ENCODE results near the gene MANF. TPM values are rescaled to one million over a fixed set of nuclear protein-coding genes. Genes with fewer than 3 reads are reported as not detected.

The MANF gene
- total RNA-seq, 3 donors from 2014 or later (not counting 1 experiment from before 2014, with no cell fraction given): 51.7 to 58.6 (median 58.3) TPM

- 94% methylated on average over 3 of the region's 3 CpGs for WGBS (ENCODE audit: insufficient coverage)
- Mint-ChIP-seq H3K27me3 (ENCODE audit: low read depth in 2 of 2) (no peaks in the 10 kb centered on the region), H3K36me3 (peaks cover 9% of the 10 kb centered on the region), H3K4me1 (no peaks in the 10 kb centered on the region), H3K9me3 (no peaks in the 10 kb centered on the region), H3K4me3 (no peak overlapping the region), H3K27ac (peak overlapping the region in 1 of 2 donors; percentile 63)
- intact Hi-C loops (cut with micrococcal nuclease): no loop called here
- Histone ChIP-seq H3K27ac (ENCODE audit: low read length) (no peak overlapping the region), H3K36me3 (ENCODE audit: control insufficient read depth, insufficient read depth, low read length) (peaks cover 48% of the 10 kb centered on the region), H3K9me3 (ENCODE audit: control insufficient read depth, insufficient read depth, low read length) (no peaks in the 10 kb centered on the region), H3K4me3 (ENCODE audit: low read length) (no peak overlapping the region), H3K4me1 (ENCODE audit: control insufficient read depth, insufficient read depth, low read length) (no peaks in the 10 kb centered on the region), H3K27me3 (ENCODE audit: control insufficient read depth, insufficient read depth, low read length) (no peaks in the 10 kb centered on the region)
- ATAC-seq (no peak), DNase-seq (no peak)
- TF ChIP-seq CTCF (IDR thresholded peaks at IDR 0.05): no peak
Observed at GRCh38 chr3:51422211-51422610, 37.1 kb downstream of the MANF start.

DNA sequence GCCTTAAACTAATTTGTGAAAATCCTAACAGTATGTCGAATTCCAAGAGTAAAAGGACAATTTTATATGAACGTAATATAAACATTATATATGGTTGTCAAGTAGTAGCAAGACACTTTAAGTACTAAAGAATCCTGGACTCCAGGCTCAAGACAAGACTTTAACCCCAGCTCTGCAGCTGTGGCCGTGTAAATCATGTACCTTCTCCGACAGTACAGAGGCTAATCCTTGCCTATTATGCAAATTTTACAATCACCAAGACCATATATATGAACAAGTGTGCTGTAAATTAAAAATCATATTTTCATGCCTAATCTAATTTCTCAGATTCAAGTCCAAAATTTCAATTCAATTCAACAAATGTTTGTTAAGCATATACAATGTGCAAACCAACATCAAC is 41.8 kb downstream of the MANF start:
- ATAC-seq (no peak), DNase-seq (no peak)
- Mint-ChIP-seq H3K9me3 (no peaks in the 10 kb centered on the region), H3K4me1 (no peaks in the 10 kb centered on the region), H3K36me3 (no peaks in the 10 kb centered on the region), H3K4me3 (no peak overlapping the region), H3K27me3 (ENCODE audit: low read depth in 2 of 2) (no peaks in the 10 kb centered on the region), H3K27ac (no peak overlapping the region)
- Histone ChIP-seq H3K27ac (ENCODE audit: low read length) (no peak overlapping the region), H3K4me1 (ENCODE audit: control insufficient read depth, insufficient read depth, low read length) (no peaks in the 10 kb centered on the region), H3K36me3 (ENCODE audit: control insufficient read depth, insufficient read depth, low read length) (peaks cover 36% of the 10 kb centered on the region), H3K9me3 (ENCODE audit: control insufficient read depth, insufficient read depth, low read length) (no peaks in the 10 kb centered on the region), H3K4me3 (ENCODE audit: low read length) (no peak overlapping the region), H3K27me3 (ENCODE audit: control insufficient read depth, insufficient read depth, low read length) (no peaks in the 10 kb centered on the region)
- no peak for TF ChIP-seq CTCF (IDR thresholded peaks at IDR 0.05)
- intact Hi-C loops (cut with micrococcal nuclease): no loop called here
- WGBS (ENCODE audit: insufficient coverage): 100% methylated on average over 2 of the region's 4 CpGs

GRCh38 chr3:51429138-51429537 is 44.0 kb downstream of the MANF start:
- ATAC-seq (no peak), DNase-seq (no peak)
- no peak overlapping the region for H3K27ac ChIP-seq (ENCODE audit: low read length)
- H3K9me3 Mint-ChIP-seq: no peaks in the 10 kb centered on the region
- TF ChIP-seq CTCF (IDR thresholded peaks at IDR 0.05): no peak
- H3K4me1 ChIP-seq (ENCODE audit: control insufficient read depth, insufficient read depth, low read length): no peaks in the 10 kb centered on the region
- 93% methylated on average over 3 of the region's 3 CpGs for WGBS (ENCODE audit: insufficient coverage)
- H3K36me3 ChIP-seq (ENCODE audit: control insufficient read depth, insufficient read depth, low read length): peaks cover 38% of the 10 kb centered on the region
- no peak overlapping the region for H3K27ac Mint-ChIP-seq
- no peak overlapping the region for H3K4me3 Mint-ChIP-seq
- intact Hi-C loops (cut with micrococcal nuclease): no loop called here
- H3K4me1 Mint-ChIP-seq: no peaks in the 10 kb centered on the region
- no peaks in the 10 kb centered on the region for H3K9me3 ChIP-seq (ENCODE audit: control insufficient read depth, insufficient read depth, low read length)
- H3K36me3 Mint-ChIP-seq: no peaks in the 10 kb centered on the region
- H3K4me3 ChIP-seq (ENCODE audit: low read length): no peak overlapping the region
- no peaks in the 10 kb centered on the region for H3K27me3 Mint-ChIP-seq (ENCODE audit: low read depth in 2 of 2)
- H3K27me3 ChIP-seq (ENCODE audit: control insufficient read depth, insufficient read depth, low read length): no peaks in the 10 kb centered on the region

DNA sequence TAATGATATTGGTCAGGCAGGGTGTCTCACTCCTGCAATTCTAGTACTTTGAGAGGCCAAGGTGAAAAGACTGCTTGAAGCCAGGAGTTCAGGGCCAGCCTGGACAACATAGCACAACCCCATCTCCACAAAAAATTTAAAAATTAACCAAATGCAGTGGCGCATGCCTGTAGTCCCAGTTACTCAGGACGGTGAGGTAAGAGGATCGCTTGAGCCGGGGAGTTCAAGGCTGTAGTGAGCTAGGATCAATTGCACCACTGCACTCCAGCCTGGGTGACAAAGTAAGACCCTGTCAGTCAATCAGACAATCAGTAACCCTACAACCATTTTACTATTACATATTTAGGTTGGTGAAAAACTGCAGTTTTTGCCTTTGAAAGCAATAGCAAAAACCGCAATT is 49.0 kb downstream of the MANF start:
- H3K4me3 Mint-ChIP-seq: no peak overlapping the region
- intact Hi-C loops (cut with micrococcal nuclease): loop anchor here (1.0 to 5.0 kb wide), 2 partner anchors 462 to 818 kb away; no protein-coding TSS in a partner anchor
- Histone ChIP-seq H3K27ac (ENCODE audit: low read length) (no peak overlapping the region), H3K4me1 (ENCODE audit: control insufficient read depth, insufficient read depth, low read length) (no peaks in the 10 kb centered on the region), H3K4me3 (ENCODE audit: low read length) (no peak overlapping the region), H3K27me3 (ENCODE audit: control insufficient read depth, insufficient read depth, low read length) (no peaks in the 10 kb centered on the region), H3K36me3 (ENCODE audit: control insufficient read depth, insufficient read depth, low read length) (peaks cover 28% of the 10 kb centered on the region), H3K9me3 (ENCODE audit: control insufficient read depth, insufficient read depth, low read length) (no peaks in the 10 kb centered on the region)
- DNase-seq (no peak), ATAC-seq (no peak)
- no peak for TF ChIP-seq CTCF (IDR thresholded peaks at IDR 0.05)
- no peak overlapping the region for H3K27ac Mint-ChIP-seq
- H3K27me3 Mint-ChIP-seq (ENCODE audit: low read depth in 2 of 2): no peaks in the 10 kb centered on the region
- WGBS (ENCODE audit: insufficient coverage): 100% methylated on average over 5 of the region's 5 CpGs
- peaks cover 5 to 8% of the 10 kb centered on the region in 2 donors for H3K4me1 Mint-ChIP-seq
- no peaks in the 10 kb centered on the region for H3K9me3 Mint-ChIP-seq
- H3K36me3 Mint-ChIP-seq: no peaks in the 10 kb centered on the region

All from natural killer cell (primary cell).